SIG-M5 treated with dmso at 0.1 percent for 504 hours (cell line): ENCODE measurements around the gene GHSR.

Experiments
- DNase-seq: peaks from one replicate; lab custom pipeline; 2025; ENCODE audit not compliant: unreplicated experiment; lab: John Stamatoyannopoulos, UW

GHSR gene

GRCh38 chr3:172447611-172448579, at the start of gene GHSR:
Gene GHSR (minus strand): TSS chr3:172448456. CDS start chr3:172448413, 43 bp downstream.
- no peak for DNase-seq

GRCh38 chr3:172490198-172490669, 42.0 kb upstream of the GHSR start:
- peak; percentile 78 for DNase-seq

GRCh38 chr3:172478116-172478515, 29.9 kb upstream of the GHSR start:
- no peak for DNase-seq

- peak; percentile 50 for DNase-seq
Measured at GRCh38 chr3:172476347-172476746, 28.1 kb upstream of the GHSR start.

GRCh38 chr3:172475703-172476102, 27.4 kb upstream of the GHSR start:
- DNase-seq: no peak

GRCh38 chr3:172471903-172472302, 23.6 kb upstream of the GHSR start:
- no peak for DNase-seq

- DNase-seq: no peak
Measured at GRCh38 chr3:172470588-172470987, 22.3 kb upstream of the GHSR start.

GRCh38 chr3:172467170-172467824, 19.0 kb upstream of the GHSR start:
- DNase-seq: no peak

GRCh38 chr3:172466553-172467130, 18.4 kb upstream of the GHSR start:
- DNase-seq: no peak

GRCh38 chr3:172465281-172465680, 17.0 kb upstream of the GHSR start:
- DNase-seq: peak; percentile 25

GRCh38 chr3:172464306-172464705, 16.1 kb upstream of the GHSR start:
- no peak for DNase-seq

- peak; percentile 74 for DNase-seq
Measured at GRCh38 chr3:172461530-172462138, 13.4 kb upstream of the GHSR start.

GRCh38 chr3:172456404-172456803, 8.1 kb upstream of the GHSR start:
- no peak for DNase-seq

- DNase-seq: no peak
Measured at GRCh38 chr3:172454180-172454579, 5.9 kb upstream of the GHSR start.

- DNase-seq: no peak
Measured at GRCh38 chr3:172449466-172450149, 1.4 kb upstream of the GHSR start.

GRCh38 chr3:172448661-172449465, 607 bp upstream of the GHSR start:
- DNase-seq: no peak

GRCh38 chr3:172446198-172446597, 2.1 kb downstream of the GHSR start:
- DNase-seq: no peak

GRCh38 chr3:172444821-172445220, 3.4 kb downstream of the GHSR start:
- DNase-seq: no peak

- no peak for DNase-seq
Measured at GRCh38 chr3:172442606-172443005, 5.7 kb downstream of the GHSR start.

- DNase-seq: no peak
Measured at GRCh38 chr3:172441581-172441980, 6.7 kb downstream of the GHSR start.
